GM12873 (cell line): Measurements from ENCODE around the gene FARP2.

Source experiments
- CTCF ChIP-seq: IDR thresholded peaks from 2 replicates; pipeline ENCODE4 v1.5.1; 2012; ENCODE audit warnings: low read depth, mild to moderate bottlenecking, moderate library complexity, low read length, control low read depth; ENCODE audit not compliant: insufficient read depth; ENCODE audit errors: missing control alignments

The FARP2 gene

GRCh38 chr2:241495172-241496002 lies 139.3 kb downstream of the FARP2 start:
- no peak for TF ChIP-seq CTCF

GRCh38 chr2:241496003-241496707 lies 140.1 kb downstream of the FARP2 start:
- no peak for TF ChIP-seq CTCF

GRCh38 chr2:241496904-241497877 lies 141.1 kb downstream of the FARP2 start:
- TF ChIP-seq CTCF = no peak

- TF ChIP-seq CTCF = no peak
Measured at GRCh38 chr2:241498115-241499070, 142.3 kb downstream of the FARP2 start.

- no peak for TF ChIP-seq CTCF
Measured at GRCh38 chr2:241499146-241499965, 143.3 kb downstream of the FARP2 start.

- TF ChIP-seq CTCF = no peak
Measured at GRCh38 chr2:241500016-241500415, 143.9 kb downstream of the FARP2 start.
